DOHH2 (cell line): ENCODE measurements around the gene HSPA9.

Source experiments
- H3F3A ChIP-seq: fragments of 200-600 bp; sonication (generic), shearing (Covaris generic); 2 replicates; pipeline ENCODE4 v1.6.0; 2016; ENCODE audit warnings: antibody characterized with exemption, mild to moderate bottlenecking; ENCODE audit not compliant: control insufficient read depth, insufficient read depth
- H3K27ac ChIP-seq: fragments of 200-600 bp; sonication (generic); 2 replicates; pipeline ENCODE4 v1.5.1; 2014; ENCODE audit warnings: low read depth, mild to moderate bottlenecking, low read length, moderate library complexity
- H3K27me3 ChIP-seq: fragments of 200-600 bp; sonication (generic); 2 replicates; pipeline ENCODE4 v1.6.1; 2014; ENCODE audit warnings: mild to moderate bottlenecking, low read length, mixed read lengths; ENCODE audit not compliant: control insufficient read depth
- H3K36me3 ChIP-seq: fragments of 200-600 bp; sonication (generic); 2 replicates; pipeline ENCODE4 v1.6.1; 2014; ENCODE audit warnings: mild to moderate bottlenecking, low read length, moderate library complexity, mixed read lengths; ENCODE audit not compliant: control insufficient read depth
- H3K4me1 ChIP-seq: fragments of 200-600 bp; sonication (generic); 2 replicates; pipeline ENCODE4 v1.6.1; 2014; ENCODE audit warnings: mild to moderate bottlenecking, low read length, mixed read lengths; ENCODE audit not compliant: control insufficient read depth
- H3K4me2 ChIP-seq: fragments of 200-600 bp; sonication (generic); 2 replicates; pipeline ENCODE4 v1.6.0; 2014; ENCODE audit warnings: mild to moderate bottlenecking, low read length, moderate library complexity
- H3K4me3 ChIP-seq: fragments of 200-600 bp; sonication (generic); 2 replicates; pipeline ENCODE4 v1.5.1; 2014; ENCODE audit warnings: mild to moderate bottlenecking, low read length, mixed read lengths
- H3K79me2 ChIP-seq: fragments of 200-600 bp; sonication (generic); 2 replicates; pipeline ENCODE4 v1.6.1; 2014; ENCODE audit warnings: mild to moderate bottlenecking, low read length, mixed read lengths; ENCODE audit not compliant: control insufficient read depth
- H3K9me2 ChIP-seq: fragments of 200-600 bp; sonication (generic); replicated peaks from 2 replicates; pipeline ENCODE4 v1.6.1; 2014; ENCODE audit warnings: mild to moderate bottlenecking, low read length, mixed read lengths; ENCODE audit not compliant: control insufficient read depth
- H3K9me3 ChIP-seq: fragments of 200-600 bp; sonication (generic); 2 replicates; pipeline ENCODE4 v1.6.1; 2014; ENCODE audit warnings: antibody characterized with exemption, low read length, mixed read lengths; ENCODE audit not compliant: control insufficient read depth, insufficient read depth
- H4K20me1 ChIP-seq: fragments of 200-600 bp; sonication (generic); 2 replicates; pipeline ENCODE4 v1.6.0; 2014; ENCODE audit warnings: low read depth, mild to moderate bottlenecking, antibody characterized with exemption, low read length, moderate library complexity; ENCODE audit not compliant: control insufficient read depth, insufficient read depth
- CTCF ChIP-seq: fragments of 200-600 bp; sonication (generic); IDR thresholded peaks from one replicate; pipeline ENCODE4 v1.5.1; 2014; ENCODE audit warnings: antibody characterized with exemption, mild to moderate bottlenecking, low read depth, low read length; ENCODE audit not compliant: poor library complexity, severe bottlenecking
- EZH2phosphoT487 ChIP-seq: fragments of 200-600 bp; sonication (generic); IDR thresholded peaks from 2 replicates; pipeline ENCODE4 v1.6.1; 2017; ENCODE audit warnings: borderline replicate concordance, mild to moderate bottlenecking, antibody characterized with exemption, low read length, moderate library complexity, mixed read lengths

The HSPA9 gene

GRCh38 chr5:138594305-138595058 is 19.3 kb upstream of the HSPA9 start:
- no peaks in the 10 kb centered on the region for H3K36me3 ChIP-seq
- no peaks in the 10 kb centered on the region for H3K9me3 ChIP-seq
- no peak overlapping the region for H3K4me3 ChIP-seq
- TF ChIP-seq EZH2phosphoT487 (no peak), CTCF (peak; percentile 78)
- no peak overlapping the region for H3K27ac ChIP-seq
- H3F3A ChIP-seq = no peaks in the 10 kb centered on the region
- peaks cover 27% of the 10 kb centered on the region for H3K27me3 ChIP-seq
- H4K20me1 ChIP-seq = 0 out of 2 replicates have a peak, but pooled peaks cover 3% of the 10 kb centered on the region
- no peaks in the 10 kb centered on the region for H3K4me1 ChIP-seq
- H3K79me2 ChIP-seq = no peaks in the 10 kb centered on the region
- H3K9me2 ChIP-seq = no peaks in the 10 kb centered on the region
- no peak overlapping the region for H3K4me2 ChIP-seq

GRCh38 chr5:138588013-138588788 is 13.0 kb upstream of the HSPA9 start:
- Histone ChIP-seq H3K27me3 (peaks cover 12% of the 10 kb centered on the region; the same call in 1 of the 2 replicates), H3K4me3 (no peak overlapping the region), H4K20me1 (no peaks in the 10 kb centered on the region), H3K27ac (no peak overlapping the region), H3K9me3 (no peaks in the 10 kb centered on the region), H3K36me3 (no peaks in the 10 kb centered on the region), H3F3A (no peaks in the 10 kb centered on the region), H3K79me2 (no peaks in the 10 kb centered on the region), H3K4me2 (no peak overlapping the region), H3K4me1 (no peaks in the 10 kb centered on the region), H3K9me2 (no peaks in the 10 kb centered on the region)
- TF ChIP-seq CTCF (no peak), EZH2phosphoT487 (no peak)

- Histone ChIP-seq H3K4me3 (no peak overlapping the region), H3K27me3 (peaks cover 12% of the 10 kb centered on the region; the same call in 1 of the 2 replicates), H3K27ac (no peak overlapping the region), H3K4me2 (no peak overlapping the region), H4K20me1 (no peaks in the 10 kb centered on the region), H3K4me1 (no peaks in the 10 kb centered on the region), H3K36me3 (no peaks in the 10 kb centered on the region), H3K9me3 (no peaks in the 10 kb centered on the region), H3K9me2 (no peaks in the 10 kb centered on the region), H3K79me2 (no peaks in the 10 kb centered on the region), H3F3A (no peaks in the 10 kb centered on the region)
- TF ChIP-seq EZH2phosphoT487 = no peak
Measured at GRCh38 chr5:138585157-138585556, 10.0 kb upstream of the HSPA9 start.
